22Rv1 (cell line): ENCODE results near the gene CD8A.

Experiments
- H3K27ac ChIP-seq: fragments of 450-650 bp; 2 replicates; pipeline ENCODE4 v1.5.1; 2017
- CTCF ChIP-seq: fragments of 450-650 bp; IDR thresholded peaks from 2 replicates; pipeline ENCODE4 v1.5.1; 2017; ENCODE audit warnings: mild to moderate bottlenecking
- ZFX ChIP-seq: fragments of 450-650 bp; IDR thresholded peaks from 2 replicates; pipeline ENCODE4 v1.6.1; 2017; ENCODE audit warnings: antibody characterized with exemption, borderline replicate concordance

The CD8A gene

GRCh38 chr2:86774862-86775261, 15.9 kb downstream of the CD8A start:
- TF ChIP-seq ZFX (no peak), CTCF (no peak)
- no peak overlapping the region for H3K27ac ChIP-seq

- H3K27ac ChIP-seq: no peak overlapping the region
- TF ChIP-seq ZFX: no peak
- TF ChIP-seq CTCF: no peak
Measured at GRCh38 chr2:86772611-86773010, 18.1 kb downstream of the CD8A start.

- H3K27ac ChIP-seq: no peak overlapping the region
- TF ChIP-seq ZFX (no peak), CTCF (no peak)
Measured at GRCh38 chr2:86770816-86771301, 19.9 kb downstream of the CD8A start.

- no peak overlapping the region for H3K27ac ChIP-seq
- TF ChIP-seq ZFX: no peak
- no peak for TF ChIP-seq CTCF
Measured at GRCh38 chr2:86769838-86770237, 20.9 kb downstream of the CD8A start.

- no peak overlapping the region for H3K27ac ChIP-seq
- TF ChIP-seq ZFX: no peak
- TF ChIP-seq CTCF: no peak
Measured at GRCh38 chr2:86768189-86768949, 22.3 kb downstream of the CD8A start.

- no peak overlapping the region for H3K27ac ChIP-seq
- no peak for TF ChIP-seq ZFX
- no peak for TF ChIP-seq CTCF
Measured at GRCh38 chr2:86765310-86765695, 25.4 kb downstream of the CD8A start.

GRCh38 chr2:86764661-86765309, 25.9 kb downstream of the CD8A start:
- no peak for TF ChIP-seq ZFX
- TF ChIP-seq CTCF: peak; percentile 77
- H3K27ac ChIP-seq: no peak overlapping the region
